ENCODE results near the gene SLC25A41.
A peak's percentile ranks its signal among the peaks of the same experiment; 100 is the strongest.

DNA sequence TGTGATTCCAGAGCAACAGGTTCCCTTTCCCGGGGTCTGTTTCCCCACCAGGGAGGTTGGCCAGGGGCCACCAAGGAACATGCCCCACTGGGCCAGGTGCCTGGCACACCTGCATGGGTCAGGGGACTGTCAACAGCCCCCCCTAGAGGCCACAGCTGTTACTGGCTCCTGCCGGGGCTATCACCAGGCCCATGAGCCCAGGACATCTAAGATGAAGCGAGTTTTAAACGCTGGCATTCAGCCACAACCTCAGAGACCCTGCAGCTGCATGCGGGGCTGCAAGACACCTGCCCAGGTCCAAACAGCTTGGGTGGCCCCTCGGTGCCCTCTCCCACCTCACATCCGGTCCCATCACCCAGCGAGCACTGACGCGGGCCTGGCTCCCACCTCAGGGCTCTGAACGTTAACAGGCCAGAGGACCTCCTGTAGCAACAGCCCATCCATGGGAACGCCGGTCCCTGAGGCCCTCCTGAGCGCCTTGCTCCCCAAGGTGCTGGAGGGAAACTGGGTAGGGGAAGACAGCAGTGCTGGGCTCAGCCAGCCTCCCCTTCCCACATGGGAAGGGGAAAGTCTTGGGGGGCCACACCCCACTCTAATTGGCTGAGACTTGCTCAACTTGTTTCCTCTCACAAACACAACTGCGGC is 21.0 kb downstream of the SLC25A41 start:
- TF ChIP-seq MAFK (IDR thresholded peaks at IDR 0.05; ENCODE audit: low read depth, low read length) = no peak
- TF ChIP-seq, protein P1, sequence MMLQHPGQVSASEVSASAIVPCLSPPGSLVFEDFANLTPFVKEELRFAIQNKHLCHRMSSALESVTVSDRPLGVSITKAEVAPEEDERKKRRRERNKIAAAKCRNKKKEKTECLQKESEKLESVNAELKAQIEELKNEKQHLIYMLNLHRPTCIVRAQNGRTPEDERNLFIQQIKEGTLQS (IDR thresholded peaks at IDR 0.05; ENCODE audit: insufficient read depth, low read depth, low read length) = no peak
- TF ChIP-seq POLR2AphosphoS5 (IDR thresholded peaks at IDR 0.05; ENCODE audit: low read depth, low read length) = peak; percentile 68
- TF ChIP-seq SP4 (IDR thresholded peaks at IDR 0.05; ENCODE audit: low read length) = no peak

Measured in H1 (cell line).